HEK293 (cell line): Measurements from ENCODE around the gene RNASEH2A.

Source experiments
- CTCF ChIA-PET: fragments of 350-600 bp; formaldehyde crosslinking; extraction: SDS; loops from one replicate; lab custom pipeline; 2021; ENCODE audit warnings: antibody characterized with exemption; lab: Yijun Ruan, JAX
- POLR2A ChIA-PET: fragments of 300-600 bp; formaldehyde crosslinking; extraction: SDS; loops from one replicate; lab custom pipeline; 2020; ENCODE audit warnings: antibody characterized with exemption, inconsistent platforms; lab: Yijun Ruan, JAX
- H3K27ac ChIP-seq: fragments of 200-500 bp; sonication (Bioruptor generic); 2 replicates; pipeline ENCODE4 v1.5.1; 2014; ENCODE audit warnings: low read depth, low read length, control low read depth, inconsistent platforms; ENCODE audit errors: extremely low read depth
- H3K36me3 ChIP-seq, 2 experiments: fragments of 200-500 bp in 1 of 2; sonication (Bioruptor generic) in 1 of 2; 1 replicate in 1 of 2; 2 replicates in 1 of 2; pipeline ENCODE4 v1.5.1; 2014 to 2017; ENCODE audit warnings: inconsistent platforms in 2 of 2, low read length in 2 of 2; ENCODE audit not compliant: control insufficient read depth in 2 of 2, insufficient read depth in 1 of 2
- H3K4me1 ChIP-seq: fragments of 200-500 bp; sonication (Bioruptor generic); 2 replicates; pipeline ENCODE4 v1.5.1; 2014; ENCODE audit warnings: mild to moderate bottlenecking, low read length, inconsistent platforms; ENCODE audit not compliant: control insufficient read depth, insufficient read depth
- H3K4me3 ChIP-seq: 2 replicates; pipeline ENCODE4 v1.5.1; 2011; ENCODE audit warnings: low read depth, mild to moderate bottlenecking, control low read depth, low read length, moderate library complexity
- H3K9me3 ChIP-seq: fragments of 200-500 bp; sonication (Bioruptor generic); 2 replicates; pipeline ENCODE4 v1.5.1; 2014; ENCODE audit warnings: low read depth, low read length, inconsistent platforms; ENCODE audit not compliant: control insufficient read depth, insufficient read depth
- GLIS2 ChIP-seq: fragments of 450-650 bp; formaldehyde crosslinking; IDR thresholded peaks from 2 replicates; pipeline ENCODE4 v1.5.1; 2016; ENCODE audit warnings: missing biosample characterization, missing genetic modification characterization
- INSM2 ChIP-seq: fragments of 450-650 bp; formaldehyde crosslinking; IDR thresholded peaks from 2 replicates; pipeline ENCODE4 v1.5.1; 2016; ENCODE audit warnings: missing biosample characterization, missing genetic modification characterization
- PRDM1 ChIP-seq: fragments of 450-650 bp; formaldehyde crosslinking; IDR thresholded peaks from 2 replicates; pipeline ENCODE4; 2016; ENCODE audit warnings: missing biosample characterization, missing genetic modification characterization
- SP2 ChIP-seq: fragments of 450-650 bp; formaldehyde crosslinking; IDR thresholded peaks from 2 replicates; pipeline ENCODE4 v1.5.1; 2016; ENCODE audit warnings: missing biosample characterization, missing genetic modification characterization
- SP3 ChIP-seq: fragments of 450-650 bp; formaldehyde crosslinking; IDR thresholded peaks from 2 replicates; pipeline ENCODE4 v1.5.1; 2016; ENCODE audit warnings: missing biosample characterization, missing genetic modification characterization
- ZBTB17 ChIP-seq: fragments of 450-650 bp; formaldehyde crosslinking; IDR thresholded peaks from 2 replicates; pipeline ENCODE4 v1.5.1; 2016; ENCODE audit warnings: missing biosample characterization, missing genetic modification characterization
- ZBTB49 ChIP-seq: fragments of 450-650 bp; formaldehyde crosslinking; IDR thresholded peaks from 2 replicates; pipeline ENCODE4 v1.5.1; 2016; ENCODE audit warnings: missing biosample characterization, missing genetic modification characterization, low read depth
- ZFHX2 ChIP-seq: fragments of 450-650 bp; formaldehyde crosslinking; conservative IDR thresholded peaks from 2 replicates; pipeline ENCODE4 v1.5.1; 2016; ENCODE audit warnings: missing biosample characterization, missing genetic modification characterization
- ZNF16 ChIP-seq: fragments of 450-650 bp; formaldehyde crosslinking; IDR thresholded peaks from 2 replicates; pipeline ENCODE4 v1.5.1; 2016; ENCODE audit warnings: low read depth, missing biosample characterization, missing genetic modification characterization
- ZNF202 ChIP-seq: fragments of 450-650 bp; formaldehyde crosslinking; IDR thresholded peaks from 2 replicates; pipeline ENCODE4 v1.5.1; 2016; ENCODE audit warnings: missing biosample characterization, missing genetic modification characterization, borderline replicate concordance
- ZNF211 ChIP-seq: fragments of 450-650 bp; formaldehyde crosslinking; IDR thresholded peaks from 2 replicates; pipeline ENCODE4 v1.5.1; 2016; ENCODE audit warnings: low read depth, missing biosample characterization, missing genetic modification characterization
- ZNF223 ChIP-seq: fragments of 450-650 bp; formaldehyde crosslinking; IDR thresholded peaks from 2 replicates; pipeline ENCODE4 v1.5.1; 2016; ENCODE audit warnings: missing biosample characterization, missing genetic modification characterization
- ZNF280D ChIP-seq: fragments of 450-650 bp; formaldehyde crosslinking; IDR thresholded peaks from 2 replicates; pipeline ENCODE4 v1.5.1; 2016; ENCODE audit warnings: missing biosample characterization, missing genetic modification characterization
- ZNF398 ChIP-seq: fragments of 450-650 bp; formaldehyde crosslinking; IDR thresholded peaks from 2 replicates; pipeline ENCODE4 v1.5.1; 2017; ENCODE audit warnings: missing biosample characterization, missing genetic modification characterization
- ZNF555 ChIP-seq: fragments of 450-650 bp; formaldehyde crosslinking; conservative IDR thresholded peaks from 2 replicates; pipeline ENCODE4 v1.5.1; 2017; ENCODE audit warnings: missing biosample characterization, mild to moderate bottlenecking, missing genetic modification characterization, inconsistent platforms
- ZNF560 ChIP-seq: fragments of 450-650 bp; formaldehyde crosslinking; IDR thresholded peaks from 2 replicates; pipeline ENCODE4 v1.5.1; 2017; ENCODE audit warnings: missing biosample characterization, missing genetic modification characterization, borderline replicate concordance
- ZNF596 ChIP-seq: fragments of 450-650 bp; IDR thresholded peaks from 2 replicates; pipeline ENCODE4 v1.5.0; 2018; ENCODE audit warnings: missing biosample characterization, mild to moderate bottlenecking, missing genetic modification characterization, moderate library complexity
- ZNF600 ChIP-seq: fragments of 450-650 bp; formaldehyde crosslinking; IDR thresholded peaks from 2 replicates; pipeline ENCODE4 v1.5.1; 2016; ENCODE audit warnings: missing biosample characterization, missing genetic modification characterization
- ZNF610 ChIP-seq: fragments of 450-650 bp; formaldehyde crosslinking; IDR thresholded peaks from 2 replicates; pipeline ENCODE4 v1.5.1; 2016; ENCODE audit warnings: missing biosample characterization, missing genetic modification characterization, borderline replicate concordance
- ZNF768 ChIP-seq: fragments of 450-650 bp; formaldehyde crosslinking; IDR thresholded peaks from 2 replicates; pipeline ENCODE4 v1.5.1; 2018; ENCODE audit warnings: missing biosample characterization, mild to moderate bottlenecking, missing genetic modification characterization
- ZNF792 ChIP-seq: fragments of 450-650 bp; formaldehyde crosslinking; IDR thresholded peaks from 2 replicates; pipeline ENCODE4 v1.5.1; 2016; ENCODE audit warnings: missing biosample characterization, missing genetic modification characterization

The RNASEH2A gene

GRCh38 chr19:12833738-12834565 is 27.6 kb downstream of the RNASEH2A start (continued):
- TF ChIP-seq INSM2 (tag by site-specific recombination) (no peak), ZNF768 (no peak), ZNF16 (tag by site-specific recombination) (no peak), ZNF596 (0 out of 2 replicates have a peak, but pooled peaks have one; percentile 6), ZNF223 (no peak), ZNF398 (tag by site-specific recombination) (peak; percentile 94), GLIS2 (tag by site-specific recombination) (peak; percentile 92)

GRCh38 chr19:12834566-12834943 is 28.2 kb downstream of the RNASEH2A start, which contains the start of gene RTBDN:
Gene RTBDN, minus strand, starts transcription at chr19:12834579. Its CDS starts 4,600 bp downstream, at chr19:12829979.
- H3K9me3 ChIP-seq = no peaks in the 10 kb centered on the region
- POLR2A ChIA-PET = interaction anchor here (1.4 to 1.5 kb wide), 2 partner anchors 28 to 47 kb away, joined by 3 to 6 read pairs; partner anchors contain the start of genes DNASE2 and RNASEH2A
- CTCF ChIA-PET = interaction anchor here (0.6 to 1.9 kb wide), 7 partner anchors 9 to 94 kb away, joined by 3 to 15 read pairs (median 3); no protein-coding TSS in a partner anchor

More at GRCh38 chr19:12834566-12834943, 28.2 kb downstream of the RNASEH2A start, which contains the start of gene RTBDN:
- H3K4me1 ChIP-seq = 0 out of 2 replicates have a peak, but pooled peaks cover 2% of the 10 kb centered on the region
- peak within 1 kb of the TSS; percentile 58 for H3K4me3 ChIP-seq
- no peak within 1 kb of the TSS; the same call in 1 of the 2 replicates for H3K27ac ChIP-seq
- no peak for TF ChIP-seq ZBTB49
- no peak for TF ChIP-seq ZNF211 (tag by site-specific recombination)
- TF ChIP-seq SP3 (tag by site-specific recombination) = no peak
- no peak for TF ChIP-seq ZNF280D
- TF ChIP-seq ZBTB17 (tag by site-specific recombination) = no peak
- TF ChIP-seq ZNF555 (tag by site-specific recombination) = no peak
- TF ChIP-seq ZNF560 (tag by site-specific recombination) = no peak
- TF ChIP-seq PRDM1 = no peak
- peak; percentile 65; the same call in 1 of the 2 replicates for TF ChIP-seq ZNF600 (tag by site-specific recombination)
- no peak for TF ChIP-seq ZNF202
- no peak for TF ChIP-seq ZNF792 (tag by site-specific recombination)
- peak; percentile 2; the same call in 1 of the 2 replicates for TF ChIP-seq ZFHX2 (tag by site-specific recombination)
- TF ChIP-seq ZNF610 (tag by site-specific recombination) = no peak
- TF ChIP-seq SP2 = peak; percentile 71
- H3K36me3 ChIP-seq = no peaks in the 10 kb centered on the region
